Hepatocyte (in vitro differentiated cells): ENCODE results near the gene ZNF532. TPM values are rescaled to one million over a fixed set of nuclear protein-coding genes. Genes with fewer than 3 reads are reported as not detected.

Source experiments
- DNase-seq: peaks from one replicate; pipeline ENCODE4 v3.0.0-alpha.2; 2016; ENCODE audit warnings: low spot score
- H2AFZ ChIP-seq: fragments of 200-600 bp; sonication (generic); 2 replicates; pipeline ENCODE4 v1.6.0; 2016; ENCODE audit warnings: antibody characterized with exemption, mild to moderate bottlenecking
- H3K27ac ChIP-seq: fragments of 200-600 bp; sonication (generic); 2 replicates; pipeline ENCODE4 v1.5.1; 2016; ENCODE audit warnings: mild to moderate bottlenecking
- H3K27me3 ChIP-seq: fragments of 200-600 bp; sonication (generic); 2 replicates; pipeline ENCODE4 v1.6.1; 2016
- H3K36me3 ChIP-seq: fragments of 200-600 bp; sonication (generic); replicated peaks from 2 replicates; pipeline ENCODE4 v1.5.1; 2016; ENCODE audit warnings: low read depth; ENCODE audit not compliant: insufficient read depth
- H3K4me1 ChIP-seq: fragments of 200-600 bp; sonication (generic); 2 replicates; pipeline ENCODE4 v1.5.1; 2016; ENCODE audit warnings: mild to moderate bottlenecking, moderate library complexity; ENCODE audit not compliant: insufficient read depth
- H3K4me2 ChIP-seq: fragments of 200-600 bp; sonication (generic); 2 replicates; pipeline ENCODE4 v1.6.0; 2016
- H3K4me3 ChIP-seq: fragments of 200-600 bp; sonication (generic); 2 replicates; pipeline ENCODE4 v1.5.1; 2016; ENCODE audit warnings: mild to moderate bottlenecking
- H3K79me2 ChIP-seq: fragments of 200-600 bp; sonication (generic); 2 replicates; pipeline ENCODE4 v1.6.0; 2017; ENCODE audit warnings: mild to moderate bottlenecking
- H3K9me2 ChIP-seq: fragments of 200-600 bp; sonication (generic); replicated peaks from 2 replicates; pipeline ENCODE4 v1.6.0; 2017; ENCODE audit warnings: mild to moderate bottlenecking; ENCODE audit not compliant: insufficient read depth
- H3K9me3 ChIP-seq: fragments of 200-600 bp; sonication (generic); 2 replicates; pipeline ENCODE4 v1.5.1; 2016; ENCODE audit warnings: low read depth, mild to moderate bottlenecking
- H4K20me1 ChIP-seq: fragments of 200-600 bp; sonication (generic); 2 replicates; pipeline ENCODE4 v1.6.0; 2016; ENCODE audit warnings: mild to moderate bottlenecking; ENCODE audit not compliant: insufficient read depth, poor library complexity, severe bottlenecking
- CTCF ChIP-seq: fragments of 200-600 bp; sonication (generic); IDR thresholded peaks from 2 replicates; pipeline ENCODE4 v1.5.1; 2016; ENCODE audit warnings: antibody characterized with exemption, mild to moderate bottlenecking; ENCODE audit not compliant: poor library complexity
- EZH2 ChIP-seq: fragments of 200-600 bp; sonication (generic); IDR thresholded peaks from 2 replicates; pipeline ENCODE4 v1.6.1; 2016; ENCODE audit warnings: antibody characterized with exemption, mild to moderate bottlenecking, borderline replicate concordance
- EZH2phosphoT487 ChIP-seq: fragments of 200-600 bp; sonication (generic); IDR thresholded peaks from one replicate; pipeline ENCODE4 v1.6.1; 2018; ENCODE audit warnings: antibody characterized with exemption, mild to moderate bottlenecking, low read depth, moderate library complexity; ENCODE audit not compliant: unreplicated experiment, severe bottlenecking
- WGBS: methylation state at CpG from one replicate; pipeline ENCODE4 v1.1.6; 2016; ENCODE audit warnings: low lambda C conversion rate; ENCODE audit errors: missing lambda C conversion rate; 5-methylcytosine and 5-hydroxymethylcytosine counted together
- polyA plus RNA-seq: library from polyadenylated mRNA; unstranded; fragments of >200 nt; fragmentation: Nextera tagmentation; extraction: Ambion mirVana; gene quantifications from 2 replicates; pipeline ENCODE4 v1.2.1, GENCODE V29; 2016
- total RNA-seq: library from RNA; depleted of rRNA; stranded (reverse); fragments of >200 nt; gene quantifications from 2 replicates; pipeline ENCODE4 v1.2.3, GENCODE V29; 2014

ZNF532 gene
- total and polyA plus RNA-seq, 2 experiments from 2014 or later: 15.9 to 36.5 TPM

GRCh38 chr18:58990720-58991119 is 126.0 kb downstream of the ZNF532 start:
- Histone ChIP-seq H3K9me3 (no peaks in the 10 kb centered on the region), H3K27me3 (no peaks in the 10 kb centered on the region), H3K79me2 (no peaks in the 10 kb centered on the region), H3K4me1 (no peaks in the 10 kb centered on the region), H3K4me2 (no peak overlapping the region), H3K27ac (no peak overlapping the region), H3K9me2 (no peaks in the 10 kb centered on the region), H4K20me1 (no peaks in the 10 kb centered on the region), H3K36me3 (no peaks in the 10 kb centered on the region), H3K4me3 (no peak overlapping the region), H2AFZ (no peak overlapping the region)
- WGBS: 86% methylated on average over 6 of the region's 6 CpGs
- no peak for TF ChIP-seq EZH2phosphoT487
- DNase-seq: no peak

GRCh38 chr18:58991167-58991798 is 126.6 kb downstream of the ZNF532 start:
- WGBS: 89% methylated on average over 7 of the region's 7 CpGs
- H3K4me3 ChIP-seq: no peak overlapping the region
- H3K4me2 ChIP-seq: no peak overlapping the region
- no peak overlapping the region for H2AFZ ChIP-seq
- no peaks in the 10 kb centered on the region for H3K4me1 ChIP-seq
- no peak for DNase-seq
- H4K20me1 ChIP-seq: no peaks in the 10 kb centered on the region
- no peak overlapping the region for H3K27ac ChIP-seq
- no peaks in the 10 kb centered on the region for H3K79me2 ChIP-seq
- no peaks in the 10 kb centered on the region for H3K9me2 ChIP-seq
- no peak for TF ChIP-seq CTCF
- H3K36me3 ChIP-seq: no peaks in the 10 kb centered on the region
- no peaks in the 10 kb centered on the region for H3K9me3 ChIP-seq
- no peaks in the 10 kb centered on the region for H3K27me3 ChIP-seq

- H2AFZ ChIP-seq: no peak overlapping the region
- no peak overlapping the region for H3K4me2 ChIP-seq
Observed at GRCh38 chr18:58992301-58993231, 127.9 kb downstream of the ZNF532 start.

More at GRCh38 chr18:58992301-58993231, 127.9 kb downstream of the ZNF532 start:
- Histone ChIP-seq H3K27ac (no peak overlapping the region), H3K9me3 (no peaks in the 10 kb centered on the region), H3K4me3 (no peak overlapping the region), H3K36me3 (no peaks in the 10 kb centered on the region), H3K4me1 (no peaks in the 10 kb centered on the region), H4K20me1 (no peaks in the 10 kb centered on the region), H3K79me2 (no peaks in the 10 kb centered on the region), H3K27me3 (no peaks in the 10 kb centered on the region), H3K9me2 (no peaks in the 10 kb centered on the region)
- 85% methylated on average over 16 of the region's 16 CpGs for WGBS
- TF ChIP-seq EZH2 (no peak), EZH2phosphoT487 (no peak), CTCF (no peak)
- DNase-seq: no peak
